ENCODE measurements around the gene OR5J2.
"Not testable (repeated sequence)": the region's sequence is repeated elsewhere in the genome, so short reads cannot be mapped to it uniquely, and the experiment has no call there.

OR5J2 gene

GRCh38 chr11:56176318-56176717 is at the start of gene OR5J2:
OR5J2 (plus strand) TSS chr11:56176618; CDS start chr11:56176618, 0 bp downstream.
- no peak for DNase-seq

GRCh38 chr11:56140151-56140661 is 36.2 kb upstream of the OR5J2 start, which contains the start of gene OR8J3:
OR8J3 (minus strand) TSS chr11:56140201; CDS start chr11:56137718, 2,483 bp downstream.
- no peak for DNase-seq

DNA sequence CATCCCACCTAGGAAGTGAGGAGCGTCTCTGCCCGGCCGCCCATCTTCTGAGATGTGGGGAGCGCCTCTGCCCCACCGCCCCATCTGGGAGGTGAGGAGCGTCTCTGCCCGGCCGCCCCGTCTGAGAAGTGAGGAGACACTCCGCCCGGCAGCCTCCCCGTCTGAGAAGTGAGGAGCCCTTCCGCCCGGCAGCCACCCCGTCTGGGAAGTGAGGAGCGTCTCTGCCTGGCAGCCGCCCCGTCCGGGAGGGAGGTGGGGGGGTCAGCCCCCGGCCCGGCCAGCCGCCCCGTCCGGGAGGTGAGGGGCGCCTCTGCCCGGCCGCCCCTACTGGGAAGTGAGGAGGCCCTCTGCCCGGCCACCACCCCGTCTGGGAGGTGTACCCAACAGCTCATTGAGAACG is 32.7 kb upstream of the OR5J2 start:
- DNase-seq = not testable (repeated sequence)

- DNase-seq = no peak
Measured at GRCh38 chr11:56151376-56151775, 25.0 kb upstream of the OR5J2 start.

GRCh38 chr11:56152333-56152732 is 24.1 kb upstream of the OR5J2 start:
- DNase-seq = no peak

DNA sequence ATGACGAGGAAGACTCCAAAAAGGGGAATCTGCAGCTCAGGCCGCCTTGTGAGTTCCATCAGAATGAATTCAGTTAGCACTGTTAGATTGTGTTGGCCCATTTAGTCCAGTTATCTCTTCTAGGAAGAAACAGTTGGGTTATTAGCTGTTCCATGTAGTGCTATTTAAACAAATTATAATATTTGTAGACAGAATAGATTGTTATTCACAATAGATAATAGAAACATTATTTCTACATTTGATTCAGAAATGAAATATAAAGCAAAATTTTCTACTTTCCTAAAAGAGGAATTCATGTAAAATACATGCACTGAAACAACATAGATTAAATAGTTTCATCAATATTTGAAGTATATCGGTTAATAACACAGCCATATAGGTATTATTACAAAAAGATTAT is 16.2 kb upstream of the OR5J2 start, which contains the start of gene OR8K5:
Gene OR8K5 (minus strand): TSS at position 101 of the 400 bp plus-strand sequence. CDS start 0 bp downstream, at position 101.
- no peak for DNase-seq

- no peak for DNase-seq
Measured at GRCh38 chr11:56163804-56164203, 12.6 kb upstream of the OR5J2 start.

GRCh38 chr11:56172256-56172830 is 4.1 kb upstream of the OR5J2 start:
- no peak for DNase-seq

- DNase-seq = no peak
Measured at GRCh38 chr11:56183459-56183858, 7.0 kb downstream of the OR5J2 start.

DNA sequence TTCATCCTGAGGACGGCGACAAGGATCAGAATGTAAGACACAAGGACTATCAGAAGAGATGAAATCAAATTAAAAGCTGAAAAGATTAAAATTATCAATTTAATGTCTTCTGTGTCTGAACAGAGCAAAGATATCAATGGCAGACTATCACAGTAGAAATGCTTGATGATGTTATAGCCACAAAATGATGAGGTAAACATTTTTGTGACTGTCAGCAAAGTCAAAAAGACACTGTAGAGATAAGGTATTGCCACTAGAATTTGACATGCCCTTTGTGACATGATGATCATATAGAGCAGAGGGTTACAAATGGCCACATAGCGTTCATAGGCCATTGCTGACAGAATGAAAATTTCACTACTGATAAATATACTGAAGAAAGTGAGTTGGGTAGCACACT is 12.2 kb downstream of the OR5J2 start:
- no peak for DNase-seq

GRCh38 chr11:56196705-56197104 is 20.3 kb downstream of the OR5J2 start:
- DNase-seq = no peak

GRCh38 chr11:56197367-56197766 is 20.9 kb downstream of the OR5J2 start:
- DNase-seq = no peak

- no peak for DNase-seq
Measured at GRCh38 chr11:56207790-56208189, 31.4 kb downstream of the OR5J2 start.

- DNase-seq = no peak
Measured at GRCh38 chr11:56214537-56214936, 38.1 kb downstream of the OR5J2 start.

DNA sequence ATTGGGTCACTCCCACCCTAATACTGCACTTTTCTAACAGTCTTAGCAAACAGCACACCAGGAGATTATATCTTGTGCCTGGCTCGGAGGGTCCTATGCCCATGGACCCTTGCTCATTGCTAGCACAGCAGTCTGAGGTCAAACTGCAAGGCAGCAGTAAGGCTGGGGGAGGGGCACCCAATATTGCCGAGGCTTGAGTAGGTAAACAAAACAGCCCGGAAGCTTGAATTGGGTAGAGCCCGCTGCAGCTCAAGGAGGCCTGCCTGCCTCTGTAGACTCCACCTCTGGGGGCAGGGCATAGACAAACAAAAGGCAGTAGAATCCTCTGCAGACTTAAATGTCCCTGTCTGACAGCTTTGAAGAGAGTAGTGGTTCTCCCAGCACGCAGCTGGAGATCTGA is 43.3 kb downstream of the OR5J2 start:
- not testable (repeated sequence) for DNase-seq

Measured in CD4-positive, alpha-beta T cell treated with Interleukin-17A for 4 hours (primary cell).